Jurkat, Clone E6-1 (cell line): Measurements from ENCODE around the gene AFMID.
A peak's percentile ranks its signal among the peaks of the same experiment; 100 is the strongest.

ENCODE experiments used
- DNase-seq: peaks from one replicate; pipeline ENCODE4 v3.0.0-alpha.2; 2011; ENCODE audit warnings: low read depth, low spot score
- H3K4me3 ChIP-seq: 2 replicates; pipeline ENCODE4 v1.5.1; 2011; ENCODE audit warnings: mild to moderate bottlenecking, low read length, control low read depth, moderate library complexity

Gene AFMID

DNA sequence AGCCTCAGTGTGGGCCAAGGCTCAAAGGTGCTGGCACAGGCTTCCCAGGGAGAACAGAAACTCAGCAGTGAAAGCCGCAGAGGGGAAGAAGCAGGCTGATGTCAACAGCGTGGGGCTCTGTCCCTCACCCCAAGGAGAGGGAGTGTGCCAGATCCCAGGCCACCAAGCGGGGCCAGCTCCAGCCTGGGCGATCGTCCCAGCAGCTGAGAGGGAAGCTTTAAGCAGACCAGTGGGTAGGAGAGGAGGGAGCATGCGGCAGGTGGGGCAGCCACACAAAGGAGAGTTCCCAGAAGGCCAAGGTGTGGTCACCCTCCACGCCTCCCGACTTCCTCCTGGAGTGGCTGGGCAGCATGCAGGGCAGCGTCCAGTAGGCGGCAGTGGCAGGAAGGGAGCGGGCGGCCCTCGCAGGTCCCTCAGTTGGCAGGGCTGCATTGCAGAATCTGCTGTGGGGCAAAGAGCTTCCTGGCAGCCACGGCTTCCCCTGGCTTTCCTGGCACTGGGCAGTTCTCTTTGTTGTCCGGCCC, 12.8 kb upstream of the AFMID start:
- DNase-seq, result no peak

DNA sequence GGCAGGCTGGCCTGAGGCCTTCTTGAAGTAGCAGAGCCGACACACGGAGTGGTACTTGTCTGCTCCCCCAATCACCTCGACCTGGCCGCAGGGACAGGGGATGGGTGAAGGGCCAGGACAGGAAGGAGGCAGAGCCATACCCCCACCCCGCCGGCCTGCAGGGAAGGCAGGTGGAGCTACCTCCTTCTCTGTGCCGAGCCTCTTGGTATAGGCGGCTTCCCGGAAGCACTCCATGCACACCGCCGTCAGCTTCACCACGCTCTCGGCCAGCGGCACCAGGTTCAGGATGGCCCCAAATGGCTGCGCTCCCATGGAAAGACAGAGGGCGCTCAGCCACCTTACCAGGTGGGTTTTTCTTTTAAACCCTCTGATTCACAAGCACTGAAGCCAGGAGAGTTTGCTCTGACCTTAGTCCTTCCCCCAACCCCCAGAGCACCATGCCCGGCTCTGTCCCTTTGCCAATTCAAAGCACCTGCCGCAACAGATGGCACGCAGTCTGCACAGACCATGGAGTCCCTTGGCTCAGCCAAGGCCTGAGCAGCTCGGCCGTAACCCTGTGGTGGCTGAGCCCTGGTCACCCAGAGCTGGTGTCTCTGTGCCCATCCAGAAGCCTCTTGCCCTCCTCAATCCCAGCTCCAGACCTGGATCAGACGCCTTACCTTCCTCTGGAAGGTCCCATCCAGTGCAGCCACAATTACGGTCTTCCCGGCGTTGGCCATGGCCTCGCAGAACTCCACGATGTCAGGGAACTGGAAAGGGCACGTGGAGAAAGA, 12.1 kb upstream of the AFMID start:
- DNase-seq, result no peak
- H3K4me3 ChIP-seq, result no peak overlapping the region

More for the DNA sequence above, 12.8 kb upstream of the AFMID start:
- H3K4me3 ChIP-seq, result no peak overlapping the region

DNA sequence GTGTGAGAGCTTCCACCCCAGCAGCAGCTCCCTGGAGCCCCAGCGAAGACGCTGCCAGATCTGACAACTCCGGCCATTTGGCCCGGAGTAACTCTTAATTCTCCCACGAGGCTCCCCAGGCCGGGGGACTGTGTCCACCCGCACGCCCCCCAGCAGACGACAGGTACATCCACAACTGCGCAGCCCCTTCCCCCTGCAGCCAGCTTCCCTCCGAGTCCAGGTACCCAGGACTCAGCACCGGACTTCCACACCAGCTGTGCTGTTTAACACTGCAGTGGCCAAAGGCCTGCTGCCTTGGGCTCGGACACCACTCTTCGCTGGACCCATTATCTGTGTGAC, 11.6 kb upstream of the AFMID start:
- DNase-seq, result no peak
- H3K4me3 ChIP-seq, result no peak overlapping the region

GRCh38 chr17:78176548-78177025, 10.6 kb upstream of the AFMID start:
- H3K4me3 ChIP-seq, result no peak overlapping the region
- DNase-seq, result peak; percentile 42

DNA sequence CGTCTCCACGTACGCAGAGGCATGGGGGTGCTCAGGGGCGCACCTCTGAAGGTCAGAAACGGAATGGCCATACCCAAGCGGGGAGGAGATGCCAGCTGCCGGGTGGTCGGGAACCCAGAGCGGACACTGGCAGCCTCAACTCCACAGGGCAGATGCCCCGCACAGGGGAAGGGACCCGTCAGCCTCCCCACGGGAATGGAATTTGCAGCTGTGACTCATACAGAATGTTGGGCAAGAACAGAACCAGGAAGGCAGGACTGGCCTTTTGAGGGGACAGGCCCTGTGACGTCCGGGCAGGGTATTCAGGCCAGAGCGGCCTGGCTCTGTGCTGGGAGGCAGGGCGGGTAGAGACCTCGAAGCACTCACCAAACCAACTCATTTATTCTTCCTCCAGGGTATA, 7.8 kb upstream of the AFMID start:
- DNase-seq, result no peak
- H3K4me3 ChIP-seq, result no peak overlapping the region

DNA sequence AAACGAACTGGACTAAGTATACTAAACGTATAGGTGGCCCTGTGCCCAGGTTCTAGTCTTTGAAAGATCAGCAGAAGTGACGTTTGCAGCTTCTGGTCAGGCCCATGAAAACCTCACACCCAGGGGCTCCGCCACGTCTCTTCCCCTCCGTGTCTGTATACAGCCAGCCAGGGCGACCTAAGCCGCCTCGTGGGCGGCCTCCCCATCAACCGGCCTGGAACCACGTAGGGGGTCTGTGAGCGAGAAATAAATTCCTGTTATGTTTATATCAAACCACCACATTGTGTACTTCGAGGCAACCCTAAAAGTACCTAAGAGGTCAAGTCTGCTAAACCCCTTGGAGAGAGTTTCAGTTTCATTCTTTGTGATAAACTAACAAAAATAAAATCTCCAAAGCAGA, 7.1 kb upstream of the AFMID start:
- no peak for DNase-seq

DNA sequence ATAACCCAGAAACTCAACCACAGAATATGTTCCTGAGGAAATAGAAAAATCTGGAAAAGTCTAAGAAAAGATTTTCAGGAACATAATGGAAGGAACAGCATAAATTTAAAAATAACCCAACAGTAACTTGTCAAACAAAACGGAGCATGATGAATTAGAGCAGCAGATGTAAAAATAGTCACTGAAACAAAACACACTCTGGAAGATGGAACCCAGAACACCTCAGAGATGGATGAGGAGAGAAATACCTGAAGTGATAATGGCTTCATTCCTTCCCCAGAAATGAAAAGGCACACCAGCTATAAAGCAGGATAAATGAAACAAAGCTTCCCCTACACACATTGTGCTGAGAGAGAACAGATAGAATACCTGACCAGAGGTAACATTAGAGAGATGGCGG, 6.7 kb upstream of the AFMID start:
- no peak overlapping the region for H3K4me3 ChIP-seq
- no peak for DNase-seq

More for the DNA sequence above, 7.1 kb upstream of the AFMID start:
- H3K4me3 ChIP-seq, result no peak overlapping the region

- DNase-seq, result no peak
- no peak overlapping the region for H3K4me3 ChIP-seq
Observed at GRCh38 chr17:78182504-78182903, 4.7 kb upstream of the AFMID start.

- DNase-seq, result no peak
- no peak overlapping the region for H3K4me3 ChIP-seq
Observed at GRCh38 chr17:78183916-78184315, 3.2 kb upstream of the AFMID start.

- no peak overlapping the region for H3K4me3 ChIP-seq
- DNase-seq, result no peak
Observed at GRCh38 chr17:78184351-78184750, 2.8 kb upstream of the AFMID start.

- no peak for DNase-seq
- no peak overlapping the region for H3K4me3 ChIP-seq
Observed at GRCh38 chr17:78184868-78185267, 2.3 kb upstream of the AFMID start.

DNA sequence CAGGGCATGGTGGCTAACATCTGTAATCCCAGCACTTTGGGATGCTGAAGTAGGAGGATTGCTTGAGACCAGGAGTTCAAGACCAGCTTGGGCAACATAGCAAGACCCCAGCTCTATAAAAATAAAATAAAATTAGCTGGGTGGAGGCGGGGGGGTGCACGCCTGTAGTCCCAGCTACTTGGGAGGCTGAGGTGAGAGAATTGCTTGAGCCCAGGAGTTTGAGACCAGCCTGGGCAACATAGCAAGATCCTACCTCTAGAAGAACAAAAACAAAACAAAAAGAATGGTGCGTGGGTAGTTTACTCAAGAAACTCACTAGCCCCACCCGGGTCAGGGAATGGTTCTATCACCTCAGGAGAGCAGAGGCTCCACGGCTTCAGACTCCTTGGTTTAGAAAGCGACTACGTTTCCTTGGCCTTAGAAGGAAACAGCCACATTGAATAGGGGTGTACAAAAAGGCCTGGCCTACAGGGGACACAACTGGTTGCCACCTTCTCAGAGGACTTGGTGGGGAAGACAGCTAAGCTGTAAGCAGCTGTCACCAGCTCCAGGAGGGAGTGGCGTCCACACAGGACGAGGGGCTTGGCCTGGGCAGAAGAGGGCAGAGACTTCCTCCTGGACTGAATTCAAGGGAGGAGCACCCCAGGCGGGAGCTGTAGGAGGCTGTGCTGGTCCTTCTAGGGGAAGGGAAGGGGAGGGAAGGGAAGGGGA, 1.0 kb upstream of the AFMID start:
- DNase-seq, result no peak
- H3K4me3 ChIP-seq, result peak overlapping the region; percentile 50

GRCh38 chr17:78196716-78197115, 9.6 kb downstream of the AFMID start:
- H3K4me3 ChIP-seq, result no peak overlapping the region
- no peak for DNase-seq

DNA sequence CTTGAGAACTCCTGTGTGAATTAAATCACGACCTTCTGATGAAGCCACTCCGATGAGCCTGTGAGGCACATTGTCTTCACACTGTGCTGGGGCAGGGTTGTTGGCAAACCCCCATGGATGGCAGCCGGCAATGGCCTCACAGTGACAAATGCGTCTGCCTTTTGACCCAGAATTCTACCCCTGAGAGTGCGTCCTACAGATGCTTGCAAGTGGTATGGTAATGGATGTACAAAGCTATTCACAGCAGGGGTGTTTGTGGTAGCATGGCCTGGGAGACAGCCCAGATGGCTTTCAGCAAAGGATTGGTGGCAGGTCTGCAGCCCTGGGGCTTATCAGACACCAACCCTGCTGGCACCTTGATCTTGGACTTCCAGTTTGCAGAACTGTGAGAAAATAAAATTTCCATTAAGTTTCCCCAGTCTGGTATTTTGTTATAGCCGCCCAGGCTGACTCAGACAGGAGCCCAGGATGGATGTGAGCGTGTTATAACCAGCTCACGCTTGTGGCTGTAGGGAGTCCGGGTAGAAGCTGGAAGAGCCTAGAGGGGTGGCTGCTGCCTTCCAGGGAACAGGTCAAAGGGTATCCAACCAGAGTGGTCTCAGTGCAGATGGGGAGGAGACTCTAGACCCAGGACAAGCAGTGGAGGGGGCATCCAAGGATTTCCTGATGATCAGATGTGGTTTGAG, 10.1 kb downstream of the AFMID start:
- DNase-seq, result no peak

GRCh38 chr17:78200451-78200850, 13.3 kb downstream of the AFMID start:
- DNase-seq, result no peak
- H3K4me3 ChIP-seq, result no peak overlapping the region

More for the DNA sequence above, 10.1 kb downstream of the AFMID start:
- H3K4me3 ChIP-seq, result no peak overlapping the region

DNA sequence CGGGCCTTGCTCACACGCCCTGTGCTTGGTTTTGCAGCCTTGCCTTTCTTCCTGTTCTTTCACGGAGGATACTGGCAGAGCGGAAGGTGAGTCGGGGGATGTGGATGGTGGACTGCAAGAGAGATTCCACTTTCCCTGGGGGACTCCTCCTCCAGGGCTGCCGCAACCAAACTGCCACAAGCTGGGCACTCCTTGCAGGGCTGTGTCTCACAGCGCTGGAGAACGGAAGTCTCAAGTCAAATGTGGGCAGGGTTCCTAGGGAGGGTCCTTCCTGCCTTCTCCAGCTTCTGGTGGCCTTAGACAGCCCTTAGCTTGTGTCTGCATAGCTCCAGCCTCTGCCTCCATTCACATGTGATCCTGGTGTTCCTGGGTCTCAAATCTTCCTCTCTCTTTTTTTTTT, 15.5 kb downstream of the AFMID start:
- DNase-seq, result no peak
- no peak overlapping the region for H3K4me3 ChIP-seq

DNA sequence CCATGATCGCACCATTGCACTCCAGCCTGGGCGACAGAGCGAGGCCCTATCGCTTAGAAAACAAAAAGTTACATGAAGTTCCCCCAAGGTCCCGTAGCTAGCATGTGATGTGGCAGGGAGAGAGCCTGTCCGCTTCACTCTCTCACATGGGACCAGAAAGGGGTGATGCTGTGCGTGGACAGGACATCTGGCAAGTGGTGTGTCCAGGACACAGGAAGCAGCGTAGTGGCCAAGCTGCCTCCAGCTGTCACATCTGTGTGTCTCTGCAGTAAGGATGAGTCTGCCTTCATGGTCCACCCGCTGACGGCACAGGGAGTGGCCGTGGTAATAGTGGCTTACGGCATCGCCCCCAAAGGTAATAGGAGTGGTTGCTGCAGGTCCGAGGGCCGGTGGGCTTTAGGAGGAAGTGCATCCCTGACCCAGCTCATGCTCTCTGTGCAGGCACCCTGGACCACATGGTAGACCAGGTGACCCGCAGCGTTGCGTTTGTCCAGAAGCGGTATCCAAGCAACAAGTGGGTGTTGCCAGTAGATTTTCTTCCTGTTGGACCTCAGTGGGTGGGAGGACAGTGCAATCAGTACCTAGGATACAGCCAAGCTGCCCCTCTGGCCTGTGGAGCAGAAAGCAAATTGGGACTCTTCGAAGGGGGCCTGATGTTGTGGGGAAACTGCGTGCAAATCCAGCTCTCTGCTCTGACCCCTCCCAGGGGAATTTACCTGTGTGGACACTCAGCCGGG, 17.4 kb downstream of the AFMID start:
- H3K4me3 ChIP-seq, result no peak overlapping the region
- DNase-seq, result no peak

GRCh38 chr17:78205124-78205775, 18.1 kb downstream of the AFMID start:
- no peak for DNase-seq
- H3K4me3 ChIP-seq, result no peak overlapping the region

GRCh38 chr17:78206298-78206697, 19.1 kb downstream of the AFMID start:
- DNase-seq, result no peak
- no peak overlapping the region for H3K4me3 ChIP-seq
